Measurements from ENCODE around the gene FADS2. TPM values are rescaled to one million over a fixed set of nuclear protein-coding genes. Genes with fewer than 3 reads are reported as not detected.
A peak's percentile ranks its signal among the peaks of the same experiment; 100 is the strongest.

The FADS2 gene
- total RNA-seq, 2 experiments from 2014 or later = 0.95 to 2.8 TPM

DNA sequence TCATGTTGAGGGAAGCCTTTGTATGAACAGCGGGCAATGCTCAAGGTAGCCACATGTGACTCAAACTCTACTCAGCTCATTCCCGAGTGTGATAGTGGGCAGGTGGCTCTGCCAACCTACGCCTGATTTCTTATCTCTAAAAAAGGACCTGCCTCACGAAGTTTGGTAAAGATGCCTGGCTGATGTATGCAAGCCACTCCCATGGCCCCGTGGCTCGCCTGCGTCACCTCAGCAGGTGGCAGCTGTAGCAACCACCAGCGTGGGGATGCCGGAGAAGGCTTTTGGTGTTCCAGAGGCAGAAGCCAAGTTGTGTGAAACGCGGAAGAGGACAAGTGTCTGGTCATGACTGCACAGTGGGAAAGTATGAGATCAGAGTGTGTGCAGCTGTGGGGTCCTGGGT, 5.4 kb downstream of the FADS2 start:
- H3K4me1 ChIP-seq (ENCODE audit: insufficient read depth, low read length, poor library complexity, severe bottlenecking) = peaks cover 31% of the 10 kb centered on the region
- H4K20me1 ChIP-seq (ENCODE audit: insufficient read depth, low read length) = no peaks in the 10 kb centered on the region
- H3K4me3 ChIP-seq (ENCODE audit: low read depth, low read length, poor library complexity, severe bottlenecking) = no peak overlapping the region
- H3K36me3 ChIP-seq (ENCODE audit: insufficient read depth, low read length) = no peaks in the 10 kb centered on the region
- H3K9me2 ChIP-seq (ENCODE audit: insufficient read depth, low read length) = no peaks in the 10 kb centered on the region
- no peak for TF ChIP-seq EZH2phosphoT487 (IDR thresholded peaks at IDR 0.05; ENCODE audit: borderline replicate concordance, low read depth, low read length)
- TF ChIP-seq, protein P1, sequence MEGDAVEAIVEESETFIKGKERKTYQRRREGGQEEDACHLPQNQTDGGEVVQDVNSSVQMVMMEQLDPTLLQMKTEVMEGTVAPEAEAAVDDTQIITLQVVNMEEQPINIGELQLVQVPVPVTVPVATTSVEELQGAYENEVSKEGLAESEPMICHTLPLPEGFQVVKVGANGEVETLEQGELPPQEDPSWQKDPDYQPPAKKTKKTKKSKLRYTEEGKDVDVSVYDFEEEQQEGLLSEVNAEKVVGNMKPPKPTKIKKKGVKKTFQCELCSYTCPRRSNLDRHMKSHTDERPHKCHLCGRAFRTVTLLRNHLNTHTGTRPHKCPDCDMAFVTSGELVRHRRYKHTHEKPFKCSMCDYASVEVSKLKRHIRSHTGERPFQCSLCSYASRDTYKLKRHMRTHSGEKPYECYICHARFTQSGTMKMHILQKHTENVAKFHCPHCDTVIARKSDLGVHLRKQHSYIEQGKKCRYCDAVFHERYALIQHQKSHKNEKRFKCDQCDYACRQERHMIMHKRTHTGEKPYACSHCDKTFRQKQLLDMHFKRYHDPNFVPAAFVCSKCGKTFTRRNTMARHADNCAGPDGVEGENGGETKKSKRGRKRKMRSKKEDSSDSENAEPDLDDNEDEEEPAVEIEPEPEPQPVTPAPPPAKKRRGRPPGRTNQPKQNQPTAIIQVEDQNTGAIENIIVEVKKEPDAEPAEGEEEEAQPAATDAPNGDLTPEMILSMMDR (conservative IDR thresholded peaks at IDR 0.05; ENCODE audit: low read length) = no peak
- ChIA-PET CTCF (ENCODE audit: unreplicated experiment) (no interaction called here), POLR2A (interaction anchor here (0.9 to 1.1 kb wide), 2 partner anchors 14 to 38 kb away, joined by 3 read pairs; no protein-coding TSS in a partner anchor)
- intact Hi-C loops (cut with micrococcal nuclease; ENCODE audit: unreplicated experiment) = no loop called here
- DNase-seq (ENCODE audit: low spot score) = no peak
- BruUV-seq (replicated peaks) = no TSS peak
- no peaks in the 10 kb centered on the region for H3K79me2 ChIP-seq (ENCODE audit: insufficient read depth, low read depth, low read length)
- peak overlapping the region; percentile 59 for H3K27ac ChIP-seq (ENCODE audit: low read depth, low read length, poor library complexity, severe bottlenecking)
- no peak overlapping the region for H2AFZ ChIP-seq (ENCODE audit: low read length)
- H3K9me3 ChIP-seq (ENCODE audit: low read length) = no peaks in the 10 kb centered on the region
- no peak overlapping the region; the same call in 1 of the 2 replicates for H3K4me2 ChIP-seq (ENCODE audit: low read length)

DNA sequence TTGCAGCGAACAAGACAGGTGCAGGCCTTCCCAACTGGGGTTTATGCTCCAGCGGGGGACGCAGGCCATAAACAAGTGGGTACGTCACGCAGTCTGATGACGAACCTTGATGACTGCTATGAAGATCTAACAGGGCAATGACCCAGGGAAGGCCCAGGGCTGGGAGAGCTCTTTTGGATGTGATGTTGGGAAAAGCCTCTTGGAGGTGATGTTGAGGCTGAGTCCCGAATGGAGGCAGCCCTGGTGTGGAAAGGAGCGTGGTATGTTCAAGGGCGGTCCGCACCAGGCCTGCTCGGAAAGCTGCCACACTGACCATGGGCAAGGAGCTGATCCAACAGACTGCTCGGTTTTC, 5.8 kb downstream of the FADS2 start:
- no peaks in the 10 kb centered on the region for H3K9me2 ChIP-seq (ENCODE audit: insufficient read depth, low read length)
- H3K27ac ChIP-seq (ENCODE audit: low read depth, low read length, poor library complexity, severe bottlenecking) = peak overlapping the region; percentile 59
- no TSS peak for BruUV-seq (replicated peaks)
- H3K36me3 ChIP-seq (ENCODE audit: insufficient read depth, low read length) = no peaks in the 10 kb centered on the region
- ChIA-PET POLR2A (interaction anchor here (0.9 to 1.1 kb wide), 2 partner anchors 14 to 39 kb away, joined by 3 read pairs; no protein-coding TSS in a partner anchor), CTCF (ENCODE audit: unreplicated experiment) (no interaction called here)
- intact Hi-C loops (cut with micrococcal nuclease; ENCODE audit: unreplicated experiment) = no loop called here
- no peak overlapping the region for H2AFZ ChIP-seq (ENCODE audit: low read length)
- no peaks in the 10 kb centered on the region for H3K9me3 ChIP-seq (ENCODE audit: low read length)
- TF ChIP-seq, protein P1 (conservative IDR thresholded peaks at IDR 0.05; ENCODE audit: low read length) = no peak
- no peak for TF ChIP-seq EZH2phosphoT487 (IDR thresholded peaks at IDR 0.05; ENCODE audit: borderline replicate concordance, low read depth, low read length)
- peaks cover 31% of the 10 kb centered on the region for H3K4me1 ChIP-seq (ENCODE audit: insufficient read depth, low read length, poor library complexity, severe bottlenecking)
- DNase-seq (ENCODE audit: low spot score) = no peak
- no peaks in the 10 kb centered on the region for H4K20me1 ChIP-seq (ENCODE audit: insufficient read depth, low read length)
- peak overlapping the region; percentile 59 for H3K4me2 ChIP-seq (ENCODE audit: low read length)
- no peaks in the 10 kb centered on the region for H3K79me2 ChIP-seq (ENCODE audit: insufficient read depth, low read depth, low read length)
- no peak overlapping the region for H3K4me3 ChIP-seq (ENCODE audit: low read depth, low read length, poor library complexity, severe bottlenecking)

DNA sequence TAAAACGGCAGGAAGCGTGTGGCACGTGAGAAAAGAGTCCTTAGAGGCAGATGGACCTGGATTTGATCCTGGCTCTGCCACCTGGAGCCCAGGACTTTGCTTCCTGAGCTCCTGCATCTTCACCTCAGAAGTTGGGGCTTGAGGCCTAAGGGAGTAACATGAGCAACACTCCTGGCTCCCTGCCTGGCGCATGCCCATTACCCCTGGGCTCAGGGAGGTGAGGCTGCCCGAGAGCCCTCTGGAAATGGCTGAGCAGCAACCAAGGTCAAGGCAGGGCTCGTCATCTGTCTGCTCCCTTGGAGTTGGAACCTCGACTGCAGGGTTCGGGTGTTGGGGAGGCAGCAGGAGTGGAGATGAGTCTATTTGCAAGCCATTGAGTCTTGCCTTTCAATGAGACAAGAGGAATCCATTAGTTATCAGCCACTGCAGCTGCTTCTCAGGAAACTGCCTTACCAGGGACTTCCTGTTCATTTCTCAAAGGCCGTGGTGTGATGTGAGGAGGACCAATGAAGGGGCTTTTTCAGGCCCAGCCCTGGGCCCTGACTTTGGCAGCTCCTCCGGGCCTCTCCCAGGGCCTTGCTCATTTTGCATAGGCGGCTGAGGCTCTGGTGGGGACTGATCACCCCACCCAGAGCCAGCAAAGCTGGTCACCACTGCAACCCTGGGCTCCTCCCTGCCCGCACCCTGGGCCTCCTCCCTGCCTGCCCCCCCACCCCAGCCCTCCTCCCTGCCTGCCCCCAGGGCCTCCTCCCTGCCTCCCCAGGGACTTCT, 6.4 kb downstream of the FADS2 start:
- POLR2A ChIA-PET = interaction anchor here (0.9 to 1.1 kb wide), 3 partner anchors 15 to 39 kb away, joined by 3 to 8 read pairs (median 3); no protein-coding TSS in a partner anchor
- Histone ChIP-seq H4K20me1 (ENCODE audit: insufficient read depth, low read length) (no peaks in the 10 kb centered on the region), H3K79me2 (ENCODE audit: insufficient read depth, low read depth, low read length) (no peaks in the 10 kb centered on the region), H2AFZ (ENCODE audit: low read length) (peak overlapping the region; percentile 51), H3K9me2 (ENCODE audit: insufficient read depth, low read length) (no peaks in the 10 kb centered on the region), H3K27ac (ENCODE audit: low read depth, low read length, poor library complexity, severe bottlenecking) (peak overlapping the region; percentile 59), H3K4me2 (ENCODE audit: low read length) (peak overlapping the region; percentile 59), H3K4me3 (ENCODE audit: low read depth, low read length, poor library complexity, severe bottlenecking) (no peak overlapping the region), H3K4me1 (ENCODE audit: insufficient read depth, low read length, poor library complexity, severe bottlenecking) (peaks cover 31% of the 10 kb centered on the region), H3K36me3 (ENCODE audit: insufficient read depth, low read length) (no peaks in the 10 kb centered on the region), H3K9me3 (ENCODE audit: low read length) (no peaks in the 10 kb centered on the region)
- DNase-seq (ENCODE audit: low spot score) = peak; percentile 83
- CTCF ChIA-PET (ENCODE audit: unreplicated experiment) = no interaction called here
- intact Hi-C loops (cut with micrococcal nuclease; ENCODE audit: unreplicated experiment) = no loop called here
- no TSS peak for BruUV-seq (replicated peaks)
- no peak for TF ChIP-seq EZH2phosphoT487 (IDR thresholded peaks at IDR 0.05; ENCODE audit: borderline replicate concordance, low read depth, low read length)
- TF ChIP-seq, protein P1 (conservative IDR thresholded peaks at IDR 0.05; ENCODE audit: low read length) = no peak

All from OCI-LY7 (cell line).